Stimulated activated CD4-positive, alpha-beta T cell treated with anti-CD3 and anti-CD28 coated beads, TNF-alpha, amount 100 ng/mL, for 24 hours (primary cell): Measurements from ENCODE around the gene CSMD2.

Experiments
- DNase-seq, 3 experiments: peaks; one replicate each; pipeline ENCODE4 v3.0.0-alpha.2; 2020; ENCODE audit warnings: low read depth in 3 of 3

CSMD2 gene

GRCh38 chr1:33762109-33762830 is 402.8 kb downstream of the CSMD2 start:
- DNase-seq = no peak

- no peak for DNase-seq
These were observed 406.3 kb downstream of the CSMD2 start for GRCh38 chr1:33758698-33759097.

DNA sequence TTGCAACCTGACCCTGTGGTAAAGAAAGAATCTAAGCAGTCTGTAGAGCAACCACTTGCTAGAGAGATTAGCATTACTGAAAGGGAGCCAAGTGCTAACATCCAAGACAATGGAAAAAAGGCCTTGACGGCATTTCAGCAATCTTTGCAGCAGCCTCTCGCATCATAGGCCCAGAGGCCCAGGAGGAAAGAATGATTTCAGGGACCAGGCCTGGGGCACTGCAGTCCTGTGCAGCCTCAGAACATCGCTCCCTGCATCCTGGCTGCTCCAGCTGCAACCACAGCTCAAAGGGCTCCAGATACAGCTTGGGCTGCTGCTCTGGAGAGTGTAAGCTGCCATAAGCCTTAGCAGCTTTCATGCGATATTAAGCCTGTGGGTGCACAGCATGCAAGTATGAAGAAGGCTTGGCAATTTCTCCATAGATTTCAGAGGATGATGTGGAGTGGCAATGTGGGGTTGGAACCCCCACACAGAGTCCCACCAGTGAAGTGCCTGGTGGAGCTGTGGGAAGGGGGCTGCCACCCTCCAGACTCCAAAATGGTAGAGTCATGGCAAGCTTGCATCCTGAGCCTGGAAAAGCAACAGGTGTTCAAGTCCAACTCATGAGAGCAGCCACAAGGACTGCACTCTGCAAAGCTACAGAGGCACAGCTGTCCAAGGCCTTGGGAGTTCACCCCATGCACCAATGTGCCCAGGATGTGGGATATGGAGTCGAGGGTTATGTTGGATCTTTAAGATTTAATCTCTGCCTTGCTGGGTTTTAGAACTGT is 411.8 kb downstream of the CSMD2 start:
- DNase-seq = no peak

GRCh38 chr1:33745942-33746341 is 419.1 kb downstream of the CSMD2 start:
- DNase-seq = no peak

GRCh38 chr1:33743221-33743998 is 421.6 kb downstream of the CSMD2 start:
- DNase-seq = no peak

GRCh38 chr1:33742663-33743062 is 422.4 kb downstream of the CSMD2 start:
- no peak for DNase-seq

GRCh38 chr1:33741749-33742148 is 423.3 kb downstream of the CSMD2 start:
- no peak for DNase-seq

DNA sequence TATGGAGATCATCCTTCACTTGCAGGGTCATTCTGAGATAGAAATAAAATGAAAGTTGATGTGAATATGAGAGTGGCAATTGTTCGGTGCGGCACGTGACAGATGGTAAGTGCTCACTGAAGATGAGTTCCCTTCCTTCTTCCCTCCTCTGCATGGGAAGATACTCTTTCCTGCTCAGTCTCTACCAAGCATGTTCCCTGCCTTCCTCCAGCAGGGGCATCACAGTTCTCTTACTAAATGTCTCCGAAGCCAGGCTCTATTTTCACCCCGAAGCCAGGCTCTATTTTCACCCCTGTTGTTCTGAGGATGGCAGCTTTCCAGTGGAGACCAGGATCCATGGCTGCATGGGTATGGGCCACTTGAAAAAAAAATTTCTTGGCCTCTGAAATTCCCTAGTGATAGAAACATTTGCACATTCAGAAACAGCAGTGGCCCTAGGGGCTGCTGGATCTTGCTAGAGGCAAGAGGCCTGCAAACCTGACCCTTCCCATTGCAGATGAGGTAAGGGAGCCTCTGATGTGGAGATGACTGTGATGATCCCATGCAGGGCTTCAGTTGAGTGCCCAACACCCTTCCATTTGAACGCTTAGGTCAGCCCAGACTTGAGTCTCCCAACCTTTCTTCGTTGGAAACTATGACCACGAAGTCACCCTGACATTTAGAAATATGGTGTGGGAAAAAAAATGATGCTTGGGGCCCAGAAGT is 424.8 kb downstream of the CSMD2 start:
- no peak for DNase-seq

GRCh38 chr1:33738976-33739375 is 426.1 kb downstream of the CSMD2 start:
- DNase-seq = no peak

DNA sequence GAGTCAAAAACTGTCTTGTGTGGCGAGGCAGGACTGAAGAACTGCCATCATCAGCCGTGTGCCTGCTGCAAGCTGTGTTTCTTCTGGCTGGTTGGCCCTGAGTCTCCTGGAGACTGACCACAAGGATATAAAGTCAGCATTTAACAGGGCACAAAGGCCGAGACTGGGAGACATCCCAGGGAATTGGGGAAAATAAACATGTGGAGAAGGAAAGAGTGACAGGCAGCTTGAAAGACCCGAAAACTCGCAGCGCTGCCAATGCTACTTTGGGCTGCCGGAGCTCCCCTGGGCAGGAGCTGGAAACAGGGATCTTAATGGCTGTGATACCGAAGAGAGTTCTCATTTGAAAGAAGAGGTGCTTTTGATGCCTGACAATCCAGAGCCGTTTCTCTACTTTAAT is 426.5 kb downstream of the CSMD2 start:
- DNase-seq = no peak

GRCh38 chr1:33736496-33736895 is 428.5 kb downstream of the CSMD2 start:
- DNase-seq = no peak

DNA sequence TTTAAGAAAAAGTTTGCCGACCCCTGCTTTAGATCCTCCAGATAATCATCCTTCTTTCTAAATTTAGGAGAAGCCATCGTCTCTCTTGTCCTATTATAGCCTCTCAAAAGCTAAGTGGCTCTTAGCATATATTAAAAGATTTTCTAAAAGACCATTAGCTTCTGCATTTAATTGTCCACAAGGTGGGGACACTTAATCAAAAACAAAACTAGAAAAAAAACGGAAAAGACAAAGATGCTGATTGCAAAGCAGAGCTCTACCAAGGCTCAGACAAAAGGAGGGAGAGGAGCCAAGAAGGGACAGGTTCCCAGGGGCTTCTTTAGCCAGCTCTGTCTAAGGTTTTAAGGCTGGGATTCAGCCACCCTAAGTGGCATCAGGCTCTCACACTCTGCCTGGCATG is 429.4 kb downstream of the CSMD2 start:
- DNase-seq = no peak

DNA sequence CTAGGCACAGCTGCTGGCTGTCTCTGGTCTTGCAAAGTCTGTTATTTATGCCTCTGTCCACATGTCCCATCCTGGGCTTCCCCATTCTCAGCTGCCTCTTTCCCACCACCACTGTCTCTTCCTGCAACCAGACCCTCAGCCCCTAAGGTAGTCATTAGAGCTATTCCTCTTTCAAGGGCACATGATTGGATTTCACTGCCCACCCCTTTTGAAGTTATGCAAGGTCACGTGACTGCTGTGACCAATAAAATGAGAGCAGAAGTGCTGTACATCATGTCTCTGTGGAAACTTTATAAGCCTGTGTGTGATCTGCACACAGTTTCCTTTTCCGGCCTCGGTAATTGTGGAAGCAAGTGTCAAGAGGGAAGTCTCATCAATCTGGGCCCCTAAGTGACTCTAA is 437.7 kb downstream of the CSMD2 start:
- no peak for DNase-seq

DNA sequence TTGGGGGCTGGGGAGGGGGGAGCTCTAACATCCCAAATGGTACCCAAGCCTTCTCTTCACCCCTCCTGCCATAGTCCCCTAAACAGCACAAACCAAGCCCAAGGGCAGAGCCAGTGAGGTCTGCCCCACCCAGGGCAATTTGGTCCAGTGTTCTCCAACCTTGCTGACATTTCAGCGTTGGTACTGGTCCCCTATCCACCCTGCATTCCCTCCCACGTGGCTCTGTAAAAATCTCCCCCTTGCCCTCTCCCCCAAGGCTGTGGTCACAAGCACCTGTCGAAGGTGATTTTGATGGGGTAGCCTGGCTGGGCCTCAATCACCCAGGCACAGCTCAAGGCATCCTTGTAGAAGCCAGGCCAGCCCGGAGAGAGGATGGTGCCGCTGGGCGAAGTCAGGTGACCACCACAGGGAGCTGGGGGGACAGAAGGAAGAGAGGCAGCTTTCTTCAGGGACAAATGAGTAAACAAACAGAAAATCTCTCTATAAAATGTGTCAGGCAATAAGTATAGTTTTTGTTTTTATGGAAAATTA is 438.7 kb downstream of the CSMD2 start:
- no peak for DNase-seq

DNA sequence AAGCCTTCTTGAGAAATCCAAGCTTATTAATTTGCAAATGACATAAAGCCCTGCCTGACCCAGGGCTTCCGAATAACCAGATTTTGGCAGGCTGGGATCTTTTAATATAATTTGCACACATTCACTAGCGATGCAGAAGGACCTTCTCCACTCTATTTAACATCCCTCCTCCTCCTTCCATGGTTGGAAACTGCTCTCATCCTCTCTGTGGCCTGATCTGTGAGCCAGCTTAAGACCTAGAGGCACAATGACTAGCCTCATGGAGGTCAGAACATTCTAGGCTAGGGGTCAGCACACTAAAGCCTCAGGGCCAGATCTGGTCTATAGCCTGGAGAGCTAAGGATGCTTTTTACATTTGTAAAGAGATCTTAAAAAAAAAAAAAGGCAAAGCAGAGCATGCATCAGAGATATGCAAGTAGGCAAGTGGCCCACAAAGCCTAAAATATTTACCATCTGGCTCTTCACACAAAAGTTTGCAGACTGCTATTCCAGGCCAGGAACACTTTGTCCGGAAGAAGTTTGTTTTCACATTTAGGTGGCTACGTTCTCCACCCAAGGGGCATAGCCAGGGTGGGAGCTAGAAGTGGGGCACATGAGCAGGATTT is 439.4 kb downstream of the CSMD2 start:
- DNase-seq = no peak

DNA sequence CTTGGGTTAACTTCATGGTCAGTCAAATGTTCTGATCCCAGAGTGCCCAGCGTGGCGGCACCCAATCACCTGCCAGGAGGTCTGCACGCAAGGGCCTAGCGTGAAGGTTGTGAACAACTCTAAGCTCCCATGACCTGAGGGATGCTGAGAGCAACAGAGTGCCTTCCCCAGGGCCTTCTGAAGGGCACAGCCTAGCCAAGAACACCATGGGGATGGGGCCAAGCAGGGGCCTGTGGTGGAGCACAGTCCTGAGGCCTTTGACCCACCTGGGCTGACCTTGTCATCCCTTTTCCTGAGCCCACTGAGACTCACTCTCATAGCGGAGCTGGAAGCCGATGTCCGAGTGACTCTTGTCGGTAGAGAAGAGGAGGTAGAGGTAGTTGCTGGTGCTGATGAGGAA is 440.0 kb downstream of the CSMD2 start:
- DNase-seq = no peak

GRCh38 chr1:33724348-33724747 is 440.7 kb downstream of the CSMD2 start:
- no peak for DNase-seq

DNA sequence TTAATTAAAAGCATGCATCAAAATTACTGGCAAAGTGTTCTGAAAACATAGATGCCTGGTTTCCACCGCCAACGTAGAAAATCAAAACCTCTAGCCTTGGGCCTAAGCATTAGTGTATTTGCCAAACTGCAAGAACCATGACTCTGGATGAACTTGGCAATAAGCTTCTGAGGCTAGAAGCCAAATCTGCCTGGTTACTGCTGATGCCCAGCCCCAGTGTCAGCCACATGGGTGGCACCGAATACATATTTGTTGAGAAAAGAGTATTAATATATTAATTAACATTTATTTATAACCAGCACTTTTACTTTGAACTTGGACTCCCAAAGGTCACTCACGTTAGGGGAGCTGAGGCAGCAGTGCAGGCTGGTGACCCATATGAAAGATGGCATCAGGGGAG is 441.8 kb downstream of the CSMD2 start:
- no peak for DNase-seq

DNA sequence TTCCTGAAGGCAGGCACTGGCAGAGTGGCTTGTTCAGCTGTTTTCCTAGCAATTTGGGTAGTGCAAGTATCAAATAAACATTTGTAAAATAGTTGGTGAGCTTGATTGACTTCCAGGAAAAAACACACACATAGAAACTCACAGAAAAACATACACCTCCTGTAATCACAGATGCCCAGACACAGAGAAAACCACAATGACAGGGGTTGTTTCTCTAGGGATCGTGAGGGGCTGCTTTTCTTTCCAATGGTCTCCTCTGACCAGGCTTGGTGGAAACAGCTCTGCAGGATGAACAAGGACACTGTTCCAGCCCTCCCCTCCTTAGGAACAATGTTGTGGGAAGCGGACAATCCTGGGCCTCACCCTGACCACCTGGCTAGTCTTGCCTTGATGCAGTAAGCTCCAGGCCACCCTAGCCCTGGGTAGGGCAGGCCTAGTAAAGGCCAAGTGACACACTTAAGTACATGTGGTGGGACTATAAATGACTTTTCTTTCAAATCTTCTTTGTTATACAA is 443.7 kb downstream of the CSMD2 start:
- DNase-seq = no peak

GRCh38 chr1:33719771-33720670 is 445.0 kb downstream of the CSMD2 start:
- no peak for DNase-seq
